Measurements from ENCODE around the gene NRXN3. TPM values are rescaled to one million over a fixed set of nuclear protein-coding genes. Genes with fewer than 3 reads are reported as not detected.

NRXN3 gene
- total RNA-seq, 4 donors from 2014 or later = 0.19 to 1.4 (median 0.40) TPM

DNA sequence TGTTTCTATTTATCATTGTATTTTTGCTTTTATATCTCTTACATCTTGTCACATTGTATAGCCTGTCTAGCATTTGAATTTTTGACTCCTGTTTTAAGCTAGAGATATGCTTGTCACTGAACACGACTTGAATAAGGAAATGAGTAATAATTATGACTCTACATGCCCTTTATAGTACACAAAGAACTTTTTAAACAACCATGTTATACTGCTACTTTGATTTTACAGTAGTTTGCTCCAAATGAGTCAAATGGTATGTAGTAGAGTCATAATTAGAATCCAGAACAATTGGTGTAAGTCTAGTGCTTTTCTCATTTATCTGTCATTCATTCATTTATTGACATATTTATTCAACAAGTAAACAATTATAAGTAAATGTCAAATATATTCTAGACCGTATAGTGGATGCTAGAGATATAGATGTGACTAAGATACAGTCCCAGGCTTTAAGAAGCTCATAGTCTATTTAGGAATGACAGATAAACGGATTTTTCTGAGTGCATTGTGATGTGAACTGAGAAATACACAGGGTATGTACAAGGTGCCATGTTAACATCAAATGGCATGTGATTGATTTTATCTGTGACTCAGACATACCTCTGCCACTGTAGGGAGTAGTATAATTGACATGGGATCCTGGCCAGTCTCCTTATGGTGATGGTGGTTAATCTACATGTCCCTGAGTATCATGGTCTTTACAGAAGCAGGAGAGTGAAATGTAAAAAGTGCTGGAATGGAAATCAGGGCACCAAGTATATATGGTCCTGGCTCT is 1241.4 kb downstream of the NRXN3 start:
- DNase-seq (ENCODE audit: low spot score) = no peak
- no peak for TF ChIP-seq CTCF (IDR thresholded peaks at IDR 0.05)
- ATAC-seq (ENCODE audit: low FRiP score) = no peak

DNA sequence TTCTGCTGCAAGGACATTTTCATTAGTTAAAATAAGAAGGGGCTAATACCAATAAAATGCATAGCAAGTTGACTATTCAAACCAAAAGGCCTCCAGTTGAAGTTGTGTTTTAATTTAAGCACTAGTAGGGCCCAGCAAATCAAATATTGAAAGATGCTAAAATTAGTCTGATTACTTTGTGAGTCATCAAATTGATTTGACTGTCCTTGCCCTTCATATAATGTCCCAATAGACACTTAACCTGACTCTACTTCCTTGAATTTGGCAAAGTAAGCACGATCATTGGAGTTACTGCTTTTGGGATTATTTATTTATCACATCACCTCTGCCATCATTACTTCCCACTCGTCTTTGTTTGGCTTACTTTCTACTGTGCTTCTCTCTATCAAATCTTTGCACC is 1242.6 kb downstream of the NRXN3 start:
- ATAC-seq (ENCODE audit: low FRiP score) (no peak), DNase-seq (ENCODE audit: low spot score) (no peak)
- TF ChIP-seq CTCF (IDR thresholded peaks at IDR 0.05) = no peak

GRCh38 chr14:79413734-79414428 is 1243.7 kb downstream of the NRXN3 start:
- TF ChIP-seq CTCF (IDR thresholded peaks at IDR 0.05) = no peak
- ATAC-seq (ENCODE audit: low FRiP score) = no peak

GRCh38 chr14:79415726-79416125 is 1245.6 kb downstream of the NRXN3 start:
- ATAC-seq (ENCODE audit: low FRiP score) = no peak
- DNase-seq (ENCODE audit: low spot score) = no peak
- TF ChIP-seq CTCF (IDR thresholded peaks at IDR 0.05) = no peak

More at GRCh38 chr14:79413734-79414428, 1243.7 kb downstream of the NRXN3 start:
- DNase-seq (ENCODE audit: low spot score) = no peak

GRCh38 chr14:79417961-79418360 is 1247.8 kb downstream of the NRXN3 start:
- no peak for DNase-seq (ENCODE audit: low spot score)
- no peak for ATAC-seq (ENCODE audit: low FRiP score)
- TF ChIP-seq CTCF (IDR thresholded peaks at IDR 0.05) = no peak

GRCh38 chr14:79418649-79419415 is 1248.7 kb downstream of the NRXN3 start:
- DNase-seq (ENCODE audit: low spot score) (no peak), ATAC-seq (ENCODE audit: low FRiP score) (no peak)
- TF ChIP-seq CTCF (IDR thresholded peaks at IDR 0.05) = no peak

All from omental fat pad (tissue), 4 donors.